GM23338 (cell line): ENCODE data around the gene LLGL2. TPM values are rescaled to one million over a fixed set of nuclear protein-coding genes. Genes with fewer than 3 reads are reported as not detected.

Source experiments
- ATAC-seq: fragments of 200-7000 bp; cut with Tn5 transposase; 3 replicates; pipeline ENCODE4 v1.9.1; 2020
- DNase-seq: peaks from one replicate; pipeline ENCODE4 v3.0.0-alpha.2; 2015; ENCODE audit warnings: low spot score
- H2AFZ ChIP-seq: fragments of 200-600 bp; sonication (generic); 2 replicates; pipeline ENCODE4 v1.8.0; 2016; ENCODE audit warnings: antibody characterized with exemption, mild to moderate bottlenecking, moderate library complexity
- H3F3A ChIP-seq: fragments of 200-600 bp; sonication (generic); replicated peaks from 2 replicates; pipeline ENCODE4 v1.8.0; 2017; ENCODE audit warnings: antibody characterized with exemption, mixed run types, low read depth
- H3K27ac ChIP-seq: fragments of 200-600 bp; sonication (generic); 2 replicates; pipeline ENCODE4 v1.6.1; 2016; ENCODE audit warnings: low read depth
- H3K27me3 ChIP-seq: fragments of 200-600 bp; sonication (generic); 2 replicates; pipeline ENCODE4 v1.8.0; 2016; ENCODE audit warnings: mild to moderate bottlenecking, mixed run types, moderate library complexity; ENCODE audit not compliant: insufficient read depth
- H3K36me3 ChIP-seq: fragments of 200-600 bp; sonication (generic); 2 replicates; pipeline ENCODE4 v1.8.0; 2016; ENCODE audit warnings: mild to moderate bottlenecking; ENCODE audit not compliant: insufficient read depth
- H3K4me1 ChIP-seq: fragments of 200-600 bp; sonication (generic); 2 replicates; pipeline ENCODE4 v1.8.0; 2016; ENCODE audit warnings: mild to moderate bottlenecking, moderate library complexity; ENCODE audit not compliant: insufficient read depth
- H3K4me2 ChIP-seq: fragments of 200-600 bp; sonication (generic); 2 replicates; pipeline ENCODE4 v1.7.1; 2017; ENCODE audit warnings: mixed run types
- H3K4me3 ChIP-seq: fragments of 200-600 bp; sonication (generic); 2 replicates; pipeline ENCODE4 v1.6.1; 2016; ENCODE audit warnings: mixed run types
- H3K79me2 ChIP-seq: fragments of 200-600 bp; sonication (generic); replicated peaks from 2 replicates; pipeline ENCODE4 v1.8.0; 2017; ENCODE audit warnings: mild to moderate bottlenecking; ENCODE audit not compliant: insufficient read depth
- H3K9me2 ChIP-seq: fragments of 200-600 bp; sonication (generic); 2 replicates; pipeline ENCODE4 v1.8.0; 2017; ENCODE audit not compliant: insufficient read depth
- H4K20me1 ChIP-seq: fragments of 200-600 bp; sonication (generic); replicated peaks from 2 replicates; pipeline ENCODE4 v1.8.0; 2017; ENCODE audit warnings: mild to moderate bottlenecking; ENCODE audit not compliant: insufficient read depth
- H3K27ac Mint-ChIP-seq: 2 replicates; pipeline ENCODE4 v1.8.0; 2020; ENCODE audit warnings: inconsistent platforms, mild to moderate bottlenecking, moderate library complexity, mixed read lengths
- H3K27me3 Mint-ChIP-seq: 3 replicates; pipeline ENCODE4 v1.8.0; 2022; ENCODE audit warnings: low read depth, mild to moderate bottlenecking, moderate library complexity, mixed read lengths, inconsistent platforms; ENCODE audit not compliant: insufficient read depth, poor library complexity
- H3K36me3 Mint-ChIP-seq: 3 replicates; pipeline ENCODE4 v1.8.0; 2021; ENCODE audit warnings: low read depth, mild to moderate bottlenecking, inconsistent platforms, moderate library complexity, mixed read lengths
- H3K4me1 Mint-ChIP-seq: 3 replicates; pipeline ENCODE4 v1.8.0; 2020; ENCODE audit warnings: mild to moderate bottlenecking, inconsistent platforms, mixed read lengths
- H3K4me3 Mint-ChIP-seq: 3 replicates; pipeline ENCODE4 v1.8.0; 2021; ENCODE audit warnings: moderate library complexity, mild to moderate bottlenecking, inconsistent platforms, mixed read lengths
- H3K9me3 Mint-ChIP-seq: 3 replicates; pipeline ENCODE4 v1.8.0; 2020; ENCODE audit warnings: moderate library complexity, mild to moderate bottlenecking, inconsistent platforms, mixed read lengths
- CTCF ChIP-seq, 2 experiments: fragments of 200-600 bp in 1 of 2; sonication (generic) in 1 of 2; conservative IDR thresholded peaks; 2 replicates each; pipeline versions ENCODE4 v1.5.1 to v1.6.1; 2016 to 2017; ENCODE audit warnings: antibody characterized with exemption in 2 of 2, low read depth in 2 of 2, mild to moderate bottlenecking in 2 of 2, moderate library complexity in 1 of 2
- ETS1 ChIP-seq: IDR thresholded peaks from 2 replicates; pipeline ENCODE4 v1.6.1; 2016; ENCODE audit warnings: antibody characterized with exemption
- EZH2 ChIP-seq: fragments of 200-600 bp; sonication (generic); IDR thresholded peaks from one replicate; pipeline ENCODE4 v1.8.0; 2017; ENCODE audit warnings: antibody characterized with exemption, mild to moderate bottlenecking, low read depth; ENCODE audit not compliant: unreplicated experiment
- EZH2phosphoT487 ChIP-seq: fragments of 200-600 bp; sonication (generic); IDR thresholded peaks from one replicate; pipeline ENCODE4 v1.8.1; 2018; ENCODE audit warnings: antibody characterized with exemption; ENCODE audit not compliant: unreplicated experiment
- JUNB ChIP-seq: IDR thresholded peaks from one replicate; pipeline ENCODE4 v1.6.1; 2016; ENCODE audit warnings: antibody characterized with exemption; ENCODE audit not compliant: unreplicated experiment
- NANOG ChIP-seq: IDR thresholded peaks from 2 replicates; pipeline ENCODE4 v1.6.1; 2016; ENCODE audit warnings: antibody characterized with exemption, borderline replicate concordance
- STAT1 ChIP-seq: IDR thresholded peaks from one replicate; pipeline ENCODE4 v1.6.1; 2016; ENCODE audit warnings: antibody characterized with exemption; ENCODE audit not compliant: unreplicated experiment
- ZNF114 ChIP-seq: fragments of 250-450 bp; sonication (Bioruptor Pico); IDR thresholded peaks from 2 replicates; pipeline ENCODE4 v1.5.0; 2020; ENCODE audit warnings: mild to moderate bottlenecking, moderate library complexity
- ZNF331 ChIP-seq: fragments of 250-450 bp; sonication (Bioruptor Pico); IDR thresholded peaks from 2 replicates; pipeline ENCODE4 v1.5.0; 2020; ENCODE audit warnings: low read depth, mild to moderate bottlenecking, moderate library complexity
- ZNF462 ChIP-seq: fragments of 250-450 bp; sonication (Bioruptor Pico); IDR thresholded peaks from 2 replicates; pipeline ENCODE4 v1.5.0; 2020; ENCODE audit warnings: mild to moderate bottlenecking, moderate library complexity
- polyA plus RNA-seq: library from polyadenylated mRNA; unstranded; fragments of >200 nt; fragmentation: Nextera tagmentation; extraction: Ambion mirVana; gene quantifications from 2 replicates; pipeline ENCODE4 v1.2.1, GENCODE V29; 2016
- total RNA-seq: library from RNA; depleted of rRNA; stranded (reverse); fragments of >200 nt; shearing (Covaris generic); gene quantifications from 2 replicates; pipeline ENCODE4 v1.2.3, GENCODE V29; 2014

Gene LLGL2
- total and polyA plus RNA-seq, 2 experiments from 2014 or later = 62.5 to 78.5 TPM

- no peaks in the 10 kb centered on the region for H3F3A ChIP-seq
- TF ChIP-seq ZNF331 (CRISPR knock-in tag) = no peak
- no peak for TF ChIP-seq EZH2
- TF ChIP-seq ZNF114 (CRISPR knock-in tag) = no peak
- no peak for TF ChIP-seq CTCF (conservative IDR thresholded peaks at IDR 0.05; ENCODE audit: low read depth in 2 of 2)
- TF ChIP-seq EZH2phosphoT487 = no peak
- no peak for TF ChIP-seq JUNB
- no peak for TF ChIP-seq ZNF462
- TF ChIP-seq ETS1 = no peak
- no peak for TF ChIP-seq NANOG
- no peak for TF ChIP-seq STAT1
- H3K27me3 ChIP-seq = no peaks in the 10 kb centered on the region
- H3K79me2 ChIP-seq = no peaks in the 10 kb centered on the region
- DNase-seq = no peak
- no peaks in the 10 kb centered on the region for H3K9me2 ChIP-seq
- no peak overlapping the region for H3K4me3 ChIP-seq
- no peak for ATAC-seq
- H3K27ac ChIP-seq = no peak overlapping the region
- Mint-ChIP-seq H3K9me3 (no peaks in the 10 kb centered on the region), H3K27me3 (peaks cover 8% of the 10 kb centered on the region), H3K27ac (no peak overlapping the region), H3K4me1 (peaks cover 9% of the 10 kb centered on the region), H3K4me3 (no peak overlapping the region), H3K36me3 (no peaks in the 10 kb centered on the region; the same call in 2 of the 3 replicates)
- no peaks in the 10 kb centered on the region for H3K4me1 ChIP-seq
- no peak overlapping the region for H3K4me2 ChIP-seq
- no peaks in the 10 kb centered on the region for H4K20me1 ChIP-seq
- no peaks in the 10 kb centered on the region for H3K36me3 ChIP-seq
- no peak overlapping the region for H2AFZ ChIP-seq
These were observed 35.2 kb upstream of the LLGL2 start for GRCh38 chr17:75490173-75490743.
